ENCODE results near the gene GCN1. TPM values are rescaled to one million over a fixed set of nuclear protein-coding genes. Genes with fewer than 3 reads are reported as not detected.

GCN1 gene
- total RNA-seq, 1 experiment from 2014 or later = 117 TPM

DNA sequence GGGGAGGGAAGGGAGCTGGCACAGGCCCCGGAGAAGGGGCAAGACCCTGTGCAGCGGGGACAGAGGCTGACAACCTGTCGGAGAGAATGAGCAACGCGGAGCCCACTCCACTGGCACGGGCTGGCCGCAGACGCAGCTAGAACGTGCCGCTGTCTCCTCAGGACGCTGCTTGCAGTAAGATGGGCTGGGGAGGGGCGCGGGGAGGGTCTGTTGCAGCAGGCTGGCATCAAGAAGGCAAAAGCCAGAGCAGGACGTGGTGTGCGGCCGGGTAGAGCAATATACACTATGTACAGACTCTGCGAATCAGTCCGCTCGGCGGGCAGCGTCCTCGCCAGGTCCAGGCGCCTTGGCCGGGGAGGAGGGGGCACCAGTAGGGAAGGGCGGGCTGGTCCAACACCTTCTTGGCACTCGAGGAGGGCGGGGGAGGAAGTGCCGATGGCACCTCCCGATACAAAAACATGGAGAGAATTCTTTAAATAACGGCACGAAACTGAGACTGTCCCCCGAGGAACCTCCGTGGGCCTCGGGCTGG, 97.8 kb downstream of the GCN1 start:
- no peak for DNase-seq (ENCODE audit: low read depth)

DNA sequence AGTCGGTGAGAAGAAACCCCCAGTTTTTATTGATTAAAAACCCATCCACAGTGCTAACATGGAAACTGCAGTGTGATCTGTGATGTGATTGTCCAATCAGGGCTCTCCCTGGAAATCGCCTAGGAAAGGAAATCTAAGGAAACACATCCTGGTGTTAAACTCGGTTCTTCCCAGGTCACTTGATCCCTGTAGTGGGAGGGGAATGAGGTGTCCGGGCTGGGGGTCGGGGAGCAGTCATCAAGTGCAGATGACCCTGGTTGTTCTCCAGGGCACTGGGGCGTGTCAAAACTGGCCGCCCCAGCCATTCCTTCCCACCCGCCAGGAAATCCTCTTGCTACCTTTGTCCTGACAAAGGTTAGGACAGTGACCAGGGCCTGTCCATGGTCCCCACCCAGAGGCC, 98.8 kb downstream of the GCN1 start:
- DNase-seq (ENCODE audit: low read depth) = no peak

DNA sequence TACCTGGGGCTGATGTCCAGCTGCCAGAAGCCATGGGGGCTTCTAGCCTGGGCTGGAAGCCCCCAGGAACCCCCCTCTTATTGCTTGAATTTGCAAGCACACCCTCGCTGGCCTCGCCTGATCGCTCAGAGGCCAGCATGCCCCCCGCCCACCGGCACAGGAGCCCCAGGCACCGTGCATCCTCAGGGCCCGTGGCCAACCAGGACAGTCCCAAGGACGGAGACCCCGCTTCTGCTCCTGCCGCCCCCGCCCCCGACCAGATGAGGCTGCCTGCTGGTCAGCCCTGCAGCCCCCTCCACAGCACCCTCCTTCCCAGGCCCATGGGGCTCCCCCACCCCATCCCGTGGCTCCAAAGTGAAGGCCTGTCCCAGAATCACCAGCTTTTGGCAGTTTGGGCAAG, 99.2 kb downstream of the GCN1 start:
- no peak for DNase-seq (ENCODE audit: low read depth)

GRCh38 chr12:120094485-120094884, 100.0 kb downstream of the GCN1 start:
- no peak for DNase-seq (ENCODE audit: low read depth)

GRCh38 chr12:120093592-120094355, 100.7 kb downstream of the GCN1 start:
- DNase-seq (ENCODE audit: low read depth) = no peak

DNA sequence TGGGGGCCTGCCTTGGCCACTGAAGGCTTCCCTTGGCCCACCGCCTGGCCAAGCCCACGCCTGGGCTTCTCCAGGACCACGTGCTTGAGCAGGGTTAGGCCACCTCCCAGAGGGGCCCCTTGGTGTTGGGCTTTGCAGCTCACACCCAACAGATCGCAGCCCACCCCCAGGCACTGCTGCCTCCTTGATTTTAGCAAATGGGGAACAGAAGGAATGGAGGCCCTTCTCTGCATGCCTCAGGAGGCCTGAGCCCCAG, 101.3 kb downstream of the GCN1 start:
- DNase-seq (ENCODE audit: low read depth) = no peak

DNA sequence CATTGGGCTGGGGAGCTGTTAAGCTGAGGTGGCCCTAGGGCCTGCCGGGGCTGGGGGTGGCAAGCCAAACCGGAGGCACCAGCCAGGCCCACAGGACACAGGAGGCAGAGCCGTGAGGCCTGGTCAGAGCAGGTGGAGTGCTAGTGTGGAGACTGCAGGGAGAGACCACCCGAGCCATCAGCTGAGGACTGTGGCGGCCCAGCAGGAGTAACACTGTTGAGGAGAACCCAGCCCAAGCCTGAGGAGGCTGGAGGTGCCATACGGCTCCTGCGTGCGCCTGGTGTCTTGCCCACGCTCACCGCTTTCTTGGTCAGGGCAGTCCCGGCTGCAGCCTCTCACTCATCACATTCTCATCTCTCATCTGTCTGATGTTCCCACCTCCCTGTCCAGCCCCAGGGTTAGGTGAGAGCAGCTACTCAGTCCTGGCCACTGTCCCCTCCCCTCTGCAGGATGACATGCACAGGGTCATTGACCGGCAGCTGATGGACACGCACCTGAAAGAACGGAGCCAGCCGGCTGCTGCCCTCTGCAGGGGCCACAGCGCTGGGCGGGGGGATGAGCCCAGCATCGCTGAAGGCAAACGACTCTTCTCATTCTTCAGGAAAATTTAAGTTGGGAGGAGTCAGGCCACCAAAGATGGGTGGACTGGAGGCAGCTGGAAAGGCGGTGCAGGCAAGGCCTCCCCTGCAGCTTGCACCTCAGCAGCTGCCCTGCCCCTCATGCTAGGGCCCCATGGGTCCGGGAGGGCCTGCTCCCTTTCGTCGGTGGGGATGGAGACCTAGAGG, 101.8 kb downstream of the GCN1 start:
- no peak for DNase-seq (ENCODE audit: low read depth)

DNA sequence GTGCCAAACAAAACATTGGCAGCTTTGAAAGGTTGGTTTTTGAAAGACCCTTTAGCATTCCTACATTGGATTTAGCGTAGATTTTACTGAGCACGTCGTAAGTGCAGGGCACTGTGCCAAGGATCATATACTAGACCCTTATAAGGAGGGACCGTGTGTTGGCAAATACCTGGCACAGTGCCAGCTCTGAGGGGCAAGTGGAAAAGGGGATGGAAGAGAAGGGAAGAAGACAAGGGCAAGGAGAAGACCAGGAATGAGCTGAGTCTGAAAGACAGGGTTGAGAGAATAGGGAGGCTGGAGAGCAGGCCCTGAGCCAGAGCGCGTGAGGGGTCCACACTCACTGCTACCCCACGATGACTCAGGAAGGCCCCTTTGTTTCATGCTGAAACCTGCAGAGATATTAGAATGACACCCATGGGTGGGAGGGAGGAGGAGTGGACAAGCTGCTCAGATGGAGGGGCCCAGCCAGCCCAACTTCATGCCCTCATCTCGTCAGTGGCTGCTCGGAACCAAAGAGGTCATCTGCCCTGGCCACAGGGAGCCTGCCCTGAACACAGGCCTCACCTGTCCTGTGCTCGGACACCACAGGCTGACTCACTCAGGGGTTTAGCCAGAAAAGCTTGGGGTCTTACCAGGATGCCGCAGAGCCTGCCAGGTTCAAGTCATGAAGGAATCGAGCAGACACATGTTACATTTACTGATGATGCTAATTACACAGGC, 103.0 kb downstream of the GCN1 start:
- DNase-seq (ENCODE audit: low read depth) = no peak

DNA sequence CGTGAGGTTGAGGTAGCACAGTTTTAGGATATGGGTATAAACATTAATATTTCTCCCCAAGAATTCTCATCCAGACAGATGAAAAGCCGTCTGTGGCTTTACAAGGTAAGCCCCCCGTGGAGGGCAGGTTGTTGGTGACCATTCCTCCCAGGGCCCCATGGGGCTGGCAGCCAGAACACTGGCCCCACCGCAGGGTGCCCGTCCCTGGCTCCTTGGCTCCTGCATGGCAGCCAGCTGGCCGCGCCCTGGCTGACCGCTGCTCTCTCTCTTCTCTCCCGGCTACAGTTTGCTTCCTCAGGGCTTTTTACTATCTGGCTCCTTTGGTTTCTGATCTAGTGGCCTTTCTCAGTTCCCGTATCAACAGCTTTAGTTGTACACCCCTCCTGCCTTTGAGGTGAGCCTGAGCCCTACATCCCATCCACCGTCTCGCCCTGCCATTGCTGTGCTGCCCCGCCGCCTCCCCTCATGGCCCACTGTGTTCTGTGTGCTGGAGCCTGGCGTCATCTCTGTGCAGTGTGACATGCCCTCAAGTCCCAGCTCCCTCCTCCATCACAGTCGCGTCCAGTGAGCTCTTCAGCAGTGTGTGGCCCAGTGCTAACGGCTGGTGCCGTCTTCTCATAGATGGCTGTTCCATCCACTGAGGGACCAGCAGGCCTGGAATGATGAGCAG, 103.8 kb downstream of the GCN1 start:
- no peak for DNase-seq (ENCODE audit: low read depth)

DNA sequence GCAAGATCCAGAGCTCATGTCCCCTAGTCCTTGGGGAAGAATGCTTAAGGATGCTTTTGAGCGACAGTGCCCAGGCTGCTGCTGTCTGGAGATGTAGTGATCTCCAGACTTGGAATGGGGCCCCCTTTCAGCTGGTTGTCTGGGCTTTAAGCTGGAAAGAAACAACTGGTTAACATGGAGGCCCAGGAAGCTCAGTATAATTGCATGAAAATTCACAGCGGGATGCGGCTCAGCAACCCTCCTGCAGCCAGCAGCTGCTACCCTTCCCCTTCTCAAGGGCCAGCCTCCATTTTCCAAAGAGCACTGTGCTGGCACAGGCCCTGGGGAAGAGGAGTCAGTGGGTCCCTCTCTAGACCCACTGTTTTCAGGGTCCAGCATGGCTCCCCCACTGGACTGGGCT, 104.3 kb downstream of the GCN1 start:
- DNase-seq (ENCODE audit: low read depth) = no peak

DNA sequence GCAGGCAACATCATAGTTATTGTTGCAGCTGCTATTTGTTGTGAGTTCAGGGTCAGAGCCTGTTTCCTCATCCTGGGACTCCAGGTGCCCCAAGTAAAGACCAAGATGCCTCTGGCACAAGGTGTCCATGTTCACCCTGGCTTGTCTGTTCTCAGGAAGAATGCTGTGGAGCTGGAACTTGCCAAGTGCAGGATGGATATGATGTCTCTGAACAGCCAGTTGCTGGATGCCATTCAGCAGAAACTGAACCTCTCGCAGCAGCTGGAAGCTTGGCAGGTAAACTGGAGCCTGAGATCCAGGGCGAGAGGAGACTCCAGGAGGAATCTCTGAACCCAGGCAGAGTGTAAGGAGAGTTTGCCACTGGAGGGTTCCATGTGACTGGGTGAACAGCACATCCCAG, 104.7 kb downstream of the GCN1 start:
- no peak for DNase-seq (ENCODE audit: low read depth)

- DNase-seq (ENCODE audit: low read depth) = no peak
These were observed 105.4 kb downstream of the GCN1 start for GRCh38 chr12:120089105-120089504.

- DNase-seq (ENCODE audit: low read depth) = peak; percentile 100
These were observed 107.5 kb downstream of the GCN1 start for GRCh38 chr12:120086801-120087621.

GRCh38 chr12:120085920-120086645, 108.4 kb downstream of the GCN1 start:
- DNase-seq (ENCODE audit: low read depth) = no peak

- DNase-seq (ENCODE audit: low read depth) = no peak
These were observed 112.9 kb downstream of the GCN1 start for GRCh38 chr12:120081641-120082040.

DNA sequence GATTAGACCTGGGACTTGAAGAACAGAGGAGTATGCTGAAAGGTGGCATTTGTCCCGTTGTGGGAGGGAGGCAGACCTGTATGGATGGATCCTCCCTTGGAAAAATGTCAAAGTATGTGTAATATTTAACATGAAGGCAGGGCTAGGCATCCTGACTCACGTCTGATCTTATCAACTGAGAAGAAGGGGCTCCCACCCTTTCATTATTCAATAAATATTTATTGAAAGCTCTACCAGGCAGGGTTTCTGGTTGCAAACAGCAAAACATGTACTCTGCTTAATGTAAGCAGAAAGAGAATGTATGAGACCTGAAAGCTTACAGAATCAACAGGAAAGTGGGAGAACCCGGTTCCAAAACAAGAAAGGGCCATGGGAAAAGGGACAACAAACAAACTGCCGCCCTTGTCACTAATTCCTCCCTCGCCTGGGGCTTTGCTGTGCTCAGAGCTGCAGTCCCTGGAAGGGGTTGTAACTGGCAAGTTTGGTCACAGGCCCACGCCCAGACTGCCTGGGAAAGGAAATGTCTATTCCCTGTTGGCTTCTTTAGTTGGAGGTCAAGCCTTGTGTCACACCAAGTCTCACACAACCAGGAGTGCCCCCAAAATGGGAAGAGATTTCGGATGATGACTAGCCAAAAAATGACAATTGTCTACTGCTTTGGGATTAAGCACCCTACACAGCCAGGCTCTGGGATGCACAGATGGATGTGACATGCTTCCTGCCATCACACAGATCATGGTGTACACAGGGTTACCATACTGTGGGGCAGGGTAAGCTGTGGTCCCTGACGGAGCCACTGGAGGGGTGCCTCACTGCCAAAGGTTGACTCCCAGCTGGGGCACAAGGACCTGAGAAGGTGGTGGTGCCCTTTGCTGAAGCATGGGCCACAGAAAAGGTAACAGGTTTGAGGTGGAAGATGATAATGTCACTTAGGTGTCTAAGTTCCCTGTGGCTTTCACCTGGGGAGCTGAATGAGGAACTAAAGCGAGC, 114.8 kb downstream of the GCN1 start:
- peak; percentile 26 for DNase-seq (ENCODE audit: low read depth)

DNA sequence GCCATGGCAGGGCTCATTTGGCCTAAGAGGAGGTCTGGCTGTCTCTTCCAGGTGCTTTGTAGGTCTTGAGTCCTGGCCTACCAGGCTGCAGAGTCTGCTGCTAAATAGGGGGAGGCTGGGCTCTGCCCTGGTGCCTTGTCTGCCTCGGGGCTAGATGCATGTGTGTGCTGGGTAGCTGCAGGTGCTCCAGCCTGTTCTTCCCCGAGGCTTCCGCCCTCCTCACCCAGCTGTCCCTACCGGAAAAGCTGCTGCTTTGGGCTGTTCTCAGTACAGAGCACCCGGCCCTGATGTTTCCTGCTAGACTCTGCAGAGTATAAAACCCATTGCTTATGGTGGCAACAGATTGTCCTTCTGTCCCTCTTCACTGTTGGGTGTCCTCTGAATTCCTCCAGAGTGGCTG, 115.6 kb downstream of the GCN1 start:
- no peak for DNase-seq (ENCODE audit: low read depth)

GRCh38 chr12:120077260-120077659, 117.3 kb downstream of the GCN1 start:
- no peak for DNase-seq (ENCODE audit: low read depth)

Measured in Daoy (cell line).